Activated CD8-positive, alpha-beta memory T cell treated with anti-CD3 and anti-CD28 coated beads, Interleukin-2, amount 50 U/mL, for 24 hours (primary cell): ENCODE results near the gene STK32C.

Experiments used
- DNase-seq: peaks from one replicate; pipeline ENCODE4 v3.0.0-alpha.2; 2020; ENCODE audit errors: extremely low read depth

Gene STK32C

DNA sequence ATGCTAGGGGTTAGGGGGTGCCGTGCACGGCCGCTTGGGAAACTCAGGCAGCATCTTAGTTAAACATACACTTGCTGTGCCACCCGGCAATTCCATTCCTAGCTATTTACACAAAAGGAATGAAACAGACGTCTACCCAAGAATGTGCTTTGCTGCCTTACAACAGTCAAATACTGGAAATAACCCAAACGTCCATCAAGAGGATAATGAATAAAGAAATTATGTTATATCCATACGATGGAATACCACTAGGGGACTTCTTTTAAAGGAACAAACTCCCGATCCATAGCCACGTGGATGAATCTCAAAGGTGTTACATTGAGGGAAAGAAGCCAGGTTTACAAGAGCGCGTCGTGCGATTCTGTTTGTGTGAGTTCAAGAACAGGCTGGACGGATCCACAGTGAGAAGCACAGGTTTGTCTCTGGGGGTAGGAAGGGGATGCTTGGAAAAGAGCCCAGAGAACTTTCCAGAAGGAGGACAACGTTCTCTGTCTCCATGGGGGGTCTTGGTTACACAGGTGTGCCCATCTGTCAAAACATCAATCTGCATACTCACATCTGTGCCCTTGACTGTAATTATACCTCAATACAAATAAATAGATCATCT lies 41.8 kb downstream of the STK32C start:
- DNase-seq, result no peak

DNA sequence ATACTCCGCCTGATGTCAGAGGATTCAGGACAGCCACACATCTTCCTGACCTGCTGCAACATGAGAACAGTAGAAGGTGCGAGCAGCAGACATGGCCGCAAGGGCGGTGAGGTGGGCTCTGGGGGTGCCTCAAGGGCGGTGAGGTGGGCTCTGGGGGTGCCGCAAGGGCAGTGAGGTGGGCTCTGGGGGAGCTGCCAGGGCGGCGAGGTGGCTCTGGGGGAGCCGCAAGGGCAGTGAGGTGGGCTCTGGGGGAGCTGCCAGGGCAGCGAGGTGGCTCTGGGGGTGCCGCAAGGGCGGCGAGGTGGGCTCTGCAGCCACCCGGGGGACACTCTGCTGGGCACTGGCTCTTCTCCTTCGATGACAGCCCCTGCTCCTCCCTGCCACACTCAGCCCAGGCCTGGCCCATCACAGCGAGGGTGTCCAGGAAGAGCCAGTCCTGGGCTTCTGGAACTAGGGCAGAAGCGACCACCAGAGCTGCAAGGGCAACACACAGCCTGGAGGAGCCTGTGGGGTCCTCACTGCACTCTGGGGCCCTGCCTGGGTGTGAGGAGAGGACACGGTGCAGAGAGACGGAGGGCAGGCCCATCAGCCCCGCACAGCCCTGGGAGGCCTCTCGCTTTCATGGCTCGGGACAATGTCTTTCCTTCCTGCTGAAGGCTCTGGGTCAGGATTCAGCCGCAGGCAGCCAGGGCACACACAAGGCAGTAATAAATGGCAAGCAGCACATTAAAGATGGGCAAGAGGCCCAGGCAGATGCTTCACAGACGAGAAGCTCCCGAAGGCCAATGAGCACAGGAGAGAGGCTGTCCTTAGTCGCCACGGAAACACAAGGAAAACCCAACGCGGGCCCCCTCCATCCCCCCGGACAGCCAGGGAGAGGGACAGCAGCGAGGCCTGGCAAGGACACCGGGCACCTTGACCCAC lies 42.5 kb downstream of the STK32C start:
- DNase-seq, result no peak

- no peak for DNase-seq
These were observed 43.3 kb downstream of the STK32C start for GRCh38 chr10:132264306-132264950.

DNA sequence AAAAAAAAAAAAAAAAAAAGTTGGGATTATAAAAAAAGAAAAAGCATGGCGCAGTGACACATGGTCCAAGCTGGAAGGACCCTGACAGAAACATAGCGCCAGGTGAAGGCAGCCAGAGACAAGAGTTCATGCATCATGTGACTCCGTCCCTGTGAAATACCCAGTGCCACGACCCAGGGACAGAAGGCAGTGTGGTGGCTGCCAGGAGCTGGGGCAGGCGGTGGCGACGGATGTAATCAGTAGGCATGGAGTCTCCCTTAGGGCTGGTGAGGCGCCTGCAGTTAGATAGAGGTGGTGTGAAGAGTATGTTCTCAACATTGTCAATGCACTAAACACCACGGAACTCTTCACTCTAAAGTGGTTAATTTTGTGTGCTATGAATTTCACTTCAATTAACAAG lies 43.9 kb downstream of the STK32C start:
- no peak for DNase-seq

DNA sequence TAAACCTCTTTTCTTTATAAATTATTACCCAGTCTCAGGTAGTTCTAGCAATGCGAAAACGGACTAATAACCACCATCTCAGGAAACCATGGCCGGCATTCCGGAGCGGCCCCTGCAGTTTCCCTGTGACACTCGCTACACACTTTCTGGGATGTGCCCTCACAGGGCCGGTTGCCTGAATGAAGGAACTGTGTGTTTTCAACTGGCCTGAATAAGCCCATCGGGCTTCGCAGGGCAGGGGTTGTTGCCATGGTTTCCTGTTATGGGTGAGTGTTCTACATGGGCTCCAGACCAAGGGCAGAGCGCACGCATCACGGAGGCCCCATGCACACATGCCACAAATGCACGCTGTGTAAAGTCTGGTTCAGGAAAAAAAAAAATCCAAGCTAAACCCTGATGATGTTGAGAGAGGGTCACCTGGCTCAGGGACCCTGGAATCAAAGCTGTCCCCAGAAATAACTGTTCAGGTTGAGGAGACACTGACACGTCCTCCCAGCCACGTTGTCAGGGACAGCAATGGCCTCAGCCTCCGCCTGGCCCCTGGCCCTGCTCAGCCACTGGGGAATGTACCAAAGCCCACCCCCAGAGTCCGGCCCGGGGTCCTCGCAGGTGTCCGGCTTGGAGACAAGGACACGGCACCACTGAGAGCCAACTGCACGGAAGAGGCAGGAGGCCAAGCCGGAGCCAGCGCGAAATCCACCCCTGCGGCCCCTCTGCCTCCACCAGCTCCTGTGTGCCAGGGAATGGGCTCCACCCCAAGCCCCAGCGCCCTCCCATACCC lies 47.9 kb downstream of the STK32C start:
- no peak for DNase-seq

GRCh38 chr10:132258423-132258822 lies 49.3 kb downstream of the STK32C start:
- DNase-seq, result no peak

GRCh38 chr10:132257907-132258306 lies 49.8 kb downstream of the STK32C start:
- DNase-seq, result no peak

- peak; percentile 5 for DNase-seq
These were observed 50.5 kb downstream of the STK32C start for GRCh38 chr10:132257271-132257670.

DNA sequence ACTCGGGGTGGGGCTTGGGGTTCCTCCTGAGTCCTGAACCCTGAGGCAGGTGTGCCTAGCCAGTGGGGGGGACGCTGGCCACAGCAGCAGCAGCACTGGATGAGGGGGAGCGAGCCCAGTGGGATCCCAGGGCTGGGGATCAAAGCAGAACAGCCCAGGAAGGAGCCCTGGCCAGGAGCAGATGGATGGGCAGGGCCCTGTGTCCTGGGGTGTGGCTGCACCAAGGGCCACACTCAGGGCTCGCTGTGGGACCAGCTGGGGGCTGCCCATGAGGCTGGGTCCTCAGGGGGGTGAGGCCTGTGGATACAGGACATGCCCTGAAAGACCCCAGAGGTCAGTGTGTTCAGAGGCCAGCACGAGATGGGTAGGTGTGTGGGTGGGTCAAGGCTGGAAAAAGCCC lies 50.9 kb downstream of the STK32C start:
- DNase-seq, result no peak

DNA sequence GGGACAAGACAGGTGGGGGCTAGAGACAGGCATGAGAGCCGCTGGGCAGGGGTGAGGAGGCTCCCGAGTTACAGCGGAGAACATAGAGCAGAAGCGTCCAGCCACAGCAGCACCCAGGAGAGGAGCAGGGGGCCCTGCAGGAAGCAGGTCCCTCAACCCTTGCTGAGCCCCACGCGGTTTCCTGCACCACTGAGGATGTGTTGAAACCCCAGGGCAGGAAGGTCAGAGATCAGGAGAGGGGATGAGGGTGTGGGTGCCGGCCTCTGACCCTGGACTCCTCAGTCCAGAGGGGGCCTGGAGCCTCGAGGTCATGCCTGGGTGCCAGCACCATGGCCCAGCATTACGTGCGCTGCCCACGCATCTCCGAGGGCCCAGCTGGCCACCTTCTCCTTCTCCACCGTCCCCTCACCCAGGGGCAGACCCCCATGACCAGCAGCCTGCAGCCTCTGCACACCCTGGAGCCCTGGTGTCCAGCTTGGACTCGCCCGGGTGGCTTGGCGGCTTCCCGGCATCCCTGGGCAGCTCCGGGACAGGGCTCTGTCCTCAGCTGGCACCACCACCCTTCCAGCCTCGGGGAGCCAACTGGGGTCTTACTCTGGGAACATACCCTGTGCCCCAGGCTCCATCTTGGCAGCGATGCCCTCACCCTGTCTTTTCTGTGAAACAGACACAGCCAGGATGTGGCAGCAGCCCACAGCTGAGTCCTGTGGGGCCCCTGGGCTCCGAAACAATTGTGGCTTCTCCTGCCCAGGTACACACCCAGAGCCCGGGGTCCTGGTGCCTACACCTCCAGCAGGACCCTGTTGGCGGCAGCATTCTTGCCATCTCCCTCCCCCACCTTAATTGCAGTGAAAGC lies 52.0 kb downstream of the STK32C start:
- DNase-seq, result no peak

GRCh38 chr10:132254841-132255240 lies 52.9 kb downstream of the STK32C start:
- no peak for DNase-seq

DNA sequence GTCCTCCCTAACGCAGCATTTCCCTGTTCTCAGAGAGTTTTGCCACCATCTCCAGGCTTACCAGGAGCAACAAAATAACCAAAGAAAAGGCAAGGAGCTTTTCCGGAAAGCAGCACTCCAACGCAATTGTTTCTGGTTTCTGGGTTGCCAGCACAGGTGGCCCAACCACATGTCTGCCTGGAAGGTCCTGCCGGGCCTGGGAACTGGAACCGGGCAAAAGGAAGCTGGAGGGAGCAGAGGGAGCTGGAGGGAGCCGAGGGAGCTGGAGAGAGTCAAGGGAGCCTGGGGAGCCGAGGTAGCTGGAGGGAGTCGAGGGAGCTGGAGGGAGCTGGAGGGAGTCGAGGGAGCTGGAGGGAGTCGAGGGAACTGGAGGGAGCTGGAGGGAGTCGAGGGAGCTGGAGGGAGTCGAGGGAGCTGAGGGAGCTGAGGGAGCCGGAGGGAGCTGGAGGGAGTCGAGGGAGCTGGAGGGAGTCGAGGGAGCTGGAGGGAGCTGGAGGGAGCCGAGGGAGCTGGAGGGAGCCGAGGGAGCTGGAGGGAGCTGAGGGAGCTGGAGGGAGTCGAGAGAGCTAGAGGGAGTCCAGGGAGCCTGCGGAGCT lies 54.6 kb downstream of the STK32C start:
- DNase-seq, result no peak

- DNase-seq, result no peak
These were observed 55.3 kb downstream of the STK32C start for GRCh38 chr10:132252412-132252811.

GRCh38 chr10:132251928-132252327 lies 55.8 kb downstream of the STK32C start:
- no peak for DNase-seq

DNA sequence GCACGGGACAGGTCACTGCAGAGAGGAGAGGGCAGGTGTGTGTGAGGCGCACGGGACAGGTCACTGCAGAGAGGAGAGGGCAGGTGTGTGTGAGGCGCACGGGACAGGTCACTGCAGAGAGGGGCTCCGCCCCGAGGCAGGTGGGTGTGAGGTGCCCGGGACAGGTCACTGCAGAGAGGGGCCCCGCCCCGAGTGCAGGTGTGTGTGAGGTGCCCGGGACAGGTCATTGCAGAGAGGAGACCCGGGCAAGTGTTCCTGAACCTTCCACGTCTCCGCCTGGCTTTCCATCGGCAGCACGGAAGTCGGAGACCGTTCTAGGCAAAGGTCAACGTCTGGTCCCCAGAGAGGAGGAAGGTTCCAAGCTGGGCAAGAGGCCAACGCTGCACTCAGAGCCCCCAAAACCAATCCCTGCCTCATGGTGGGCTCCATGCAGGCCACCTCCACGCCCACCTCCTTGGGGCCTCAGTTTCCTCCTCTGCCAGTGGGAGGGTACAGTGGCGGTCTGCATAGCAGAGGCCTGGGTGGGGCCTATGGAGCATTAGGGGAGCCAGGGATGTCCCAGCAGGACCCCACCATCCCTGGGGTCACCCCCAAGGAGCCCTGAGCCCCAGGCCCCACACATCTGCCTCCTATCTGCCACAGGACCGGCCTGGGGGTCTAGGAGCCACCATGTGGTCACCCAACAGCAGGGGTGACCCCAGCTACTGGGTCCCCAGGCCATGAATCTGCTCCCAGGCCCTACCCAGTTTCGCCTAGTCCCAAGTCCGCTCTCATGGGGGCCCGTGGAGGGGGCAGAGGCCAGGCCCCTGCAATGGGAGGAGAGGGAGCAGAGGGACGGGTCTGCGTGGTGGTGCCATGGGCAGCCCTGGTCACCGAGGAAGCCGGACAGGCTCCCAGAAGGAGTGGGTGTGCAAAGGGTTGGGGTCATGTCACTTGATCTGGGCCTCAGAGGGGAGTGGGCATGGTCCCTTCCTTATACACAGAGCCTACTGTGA lies 57.0 kb downstream of the STK32C start:
- DNase-seq, result no peak

DNA sequence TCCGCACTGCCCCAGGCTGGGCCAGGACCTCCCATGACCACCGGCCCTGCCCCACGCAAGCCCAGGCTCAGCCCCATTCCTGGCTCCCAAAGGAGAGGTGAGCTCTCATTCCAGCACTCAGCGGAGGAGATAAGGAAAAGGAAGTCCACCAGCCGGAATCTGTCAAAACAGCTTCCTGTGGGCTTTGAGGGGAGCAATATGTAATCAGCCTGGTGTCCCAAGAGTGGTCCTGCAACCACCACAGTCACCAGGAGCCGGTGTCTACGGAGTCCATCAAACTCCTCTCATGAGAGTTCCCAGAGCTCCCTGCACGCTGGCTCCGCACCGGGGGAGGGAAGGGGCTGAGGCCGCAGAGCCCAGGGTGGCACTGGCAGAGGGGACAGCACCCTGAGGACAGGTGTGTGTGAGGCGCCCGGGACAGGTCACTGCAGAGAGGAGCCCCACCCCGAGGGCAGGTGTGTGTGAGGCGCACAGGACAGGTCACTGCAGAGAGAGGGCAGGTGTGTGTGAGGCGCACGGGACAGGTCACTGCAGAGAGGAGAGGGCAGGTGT lies 57.9 kb downstream of the STK32C start:
- DNase-seq, result no peak

- DNase-seq, result no peak
These were observed 58.5 kb downstream of the STK32C start for GRCh38 chr10:132249226-132249724.

DNA sequence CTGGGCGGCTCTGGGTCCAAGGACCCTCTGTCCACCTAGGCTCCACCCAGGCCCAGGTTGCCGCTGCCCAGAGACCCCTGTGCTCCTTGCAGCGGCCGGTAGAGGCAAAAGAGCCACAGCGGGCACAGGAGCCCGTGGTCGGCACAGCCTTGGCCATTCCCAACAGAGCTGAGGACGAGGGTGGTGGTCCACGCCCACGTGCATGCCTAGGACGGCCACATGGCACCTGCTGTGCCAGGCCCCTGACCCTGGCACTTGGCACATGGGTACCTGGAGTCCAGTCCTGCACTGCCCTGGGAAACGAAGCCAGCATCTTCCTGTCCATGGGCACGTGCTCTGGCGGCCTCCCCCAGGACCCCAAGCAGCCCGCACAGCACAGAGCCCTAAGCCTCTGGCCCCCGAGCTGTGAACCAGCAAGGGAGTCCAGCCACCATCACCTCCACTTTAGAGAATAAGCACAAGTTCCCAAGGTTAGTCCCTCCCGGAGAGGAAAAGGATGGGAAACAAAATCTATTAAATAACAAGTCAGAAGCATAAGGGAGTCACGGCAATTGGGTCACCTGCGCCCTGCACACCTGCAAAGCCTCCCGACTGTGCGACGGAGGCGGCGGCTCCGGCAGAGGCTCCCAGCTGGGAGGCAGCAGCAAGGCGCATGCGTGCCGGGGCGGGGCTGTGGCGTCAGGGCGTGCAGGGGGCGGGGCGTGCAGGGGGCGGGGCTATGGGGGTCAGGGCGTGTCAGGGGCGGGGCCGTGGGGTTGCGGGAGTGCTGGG lies 59.1 kb downstream of the STK32C start:
- peak; percentile 24 for DNase-seq
